ENCODE results near the gene PSMC4.

DNA sequence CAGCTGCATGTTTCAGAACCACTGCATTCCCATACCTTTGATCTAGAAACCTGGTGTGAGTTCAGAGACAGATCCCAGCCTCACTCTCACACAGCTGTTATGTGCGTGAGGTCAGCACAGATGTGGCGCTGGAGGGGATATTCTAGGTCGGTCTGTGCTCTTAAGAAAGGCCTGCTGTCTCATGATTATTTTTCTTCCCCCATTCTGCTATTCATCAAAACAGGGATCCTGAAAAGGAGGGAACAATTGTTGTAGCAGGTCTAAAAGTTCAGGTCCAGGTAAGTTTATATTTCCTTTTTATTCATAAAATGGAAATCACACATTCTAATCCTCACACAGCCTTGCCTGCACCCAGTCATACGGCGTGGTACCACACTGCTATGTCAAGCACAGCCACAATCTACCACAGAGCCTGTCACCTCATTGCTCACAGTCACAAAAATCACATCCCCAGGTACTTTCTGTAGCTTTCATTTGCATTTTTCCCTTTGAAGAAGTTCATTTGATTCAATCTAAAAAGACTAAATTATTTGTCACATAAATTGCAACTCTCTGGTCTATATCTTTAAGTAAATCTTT is 26.8 kb downstream of the PSMC4 start:
- TF ChIP-seq, protein P1, sequence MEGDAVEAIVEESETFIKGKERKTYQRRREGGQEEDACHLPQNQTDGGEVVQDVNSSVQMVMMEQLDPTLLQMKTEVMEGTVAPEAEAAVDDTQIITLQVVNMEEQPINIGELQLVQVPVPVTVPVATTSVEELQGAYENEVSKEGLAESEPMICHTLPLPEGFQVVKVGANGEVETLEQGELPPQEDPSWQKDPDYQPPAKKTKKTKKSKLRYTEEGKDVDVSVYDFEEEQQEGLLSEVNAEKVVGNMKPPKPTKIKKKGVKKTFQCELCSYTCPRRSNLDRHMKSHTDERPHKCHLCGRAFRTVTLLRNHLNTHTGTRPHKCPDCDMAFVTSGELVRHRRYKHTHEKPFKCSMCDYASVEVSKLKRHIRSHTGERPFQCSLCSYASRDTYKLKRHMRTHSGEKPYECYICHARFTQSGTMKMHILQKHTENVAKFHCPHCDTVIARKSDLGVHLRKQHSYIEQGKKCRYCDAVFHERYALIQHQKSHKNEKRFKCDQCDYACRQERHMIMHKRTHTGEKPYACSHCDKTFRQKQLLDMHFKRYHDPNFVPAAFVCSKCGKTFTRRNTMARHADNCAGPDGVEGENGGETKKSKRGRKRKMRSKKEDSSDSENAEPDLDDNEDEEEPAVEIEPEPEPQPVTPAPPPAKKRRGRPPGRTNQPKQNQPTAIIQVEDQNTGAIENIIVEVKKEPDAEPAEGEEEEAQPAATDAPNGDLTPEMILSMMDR (conservative IDR thresholded peaks at IDR 0.05; ENCODE audit: low read length): no peak
- TF ChIP-seq EZH2phosphoT487 (IDR thresholded peaks at IDR 0.05; ENCODE audit: borderline replicate concordance): no peak
